Measurements from ENCODE around the gene MAGI1. TPM values are rescaled to one million over a fixed set of nuclear protein-coding genes. Genes with fewer than 3 reads are reported as not detected.

The MAGI1 gene
- total RNA-seq, 1 experiment from 2014 or later: 38.6 TPM

DNA sequence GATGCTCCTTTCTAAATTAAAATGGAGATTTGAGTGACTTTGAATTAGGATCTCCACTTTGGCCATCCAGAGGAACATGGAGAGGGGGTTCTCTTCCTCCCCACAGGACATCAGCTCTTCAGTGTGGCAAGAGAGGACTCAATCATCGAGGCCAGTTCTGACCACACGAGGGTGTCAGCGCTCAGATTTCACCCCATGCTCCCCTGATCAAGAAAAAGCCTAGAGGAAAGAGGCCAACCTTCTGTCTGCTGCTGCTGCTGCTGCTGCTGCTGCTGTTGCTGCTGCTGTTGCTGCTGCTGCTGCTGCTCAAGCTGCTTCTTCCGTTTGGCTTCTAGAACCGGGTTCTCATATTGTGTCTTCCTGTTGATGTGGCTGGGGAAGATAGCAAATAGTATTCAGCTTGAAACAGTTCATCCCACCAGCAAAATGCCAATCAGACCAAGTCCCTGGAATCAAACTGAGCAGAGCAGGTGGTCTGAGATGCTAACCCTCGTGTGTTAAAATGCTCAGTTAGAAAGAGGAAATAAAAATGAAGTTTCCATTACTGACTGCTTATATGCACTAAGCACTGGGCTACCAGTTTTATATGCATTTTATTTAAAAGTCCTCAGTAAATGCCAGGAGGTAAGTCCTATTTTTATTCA is 599.0 kb downstream of the MAGI1 start:
- no peak overlapping the region for H2AFZ ChIP-seq (ENCODE audit: low read depth, low read length, poor library complexity, severe bottlenecking)
- no peaks in the 10 kb centered on the region for H3K9me3 ChIP-seq (ENCODE audit: control insufficient read depth in 1 of 2, insufficient read depth in 1 of 2, low read depth in 1 of 2, low read length in 2 of 2)
- ATAC-seq (peak; percentile 92), DNase-seq (ENCODE audit: low read depth, low spot score) (peak; percentile 6)
- BruUV-seq (replicated peaks): no TSS peak
- intact Hi-C loops (cut with micrococcal nuclease): loop anchor here (1.0 to 5.0 kb wide), 3 partner anchors 234 to 758 kb away; no protein-coding TSS in a partner anchor
- no peaks in the 10 kb centered on the region for H3K79me2 ChIP-seq (ENCODE audit: insufficient read depth, low read length)
- RAD21 ChIA-PET (ENCODE audit: low non-redundant PET in 1 of 2, low total read pairs in 2 of 2, uncharacterized antibody in 2 of 2, unreplicated experiment in 2 of 2): interaction anchor here in 1 of 2 experiments (0.7 to 1.5 kb wide), 3 partner anchors 292 to 751 kb away, joined by 3 to 5 read pairs (median 3); no protein-coding TSS in a partner anchor
- TF ChIP-seq RAD21 (IDR thresholded peaks at IDR 0.05; ENCODE audit: low read depth): peak; percentile 53
- no peak for TF ChIP-seq SP1 (IDR thresholded peaks at IDR 0.05; ENCODE audit: low read depth)
- TF ChIP-seq, protein P1, sequence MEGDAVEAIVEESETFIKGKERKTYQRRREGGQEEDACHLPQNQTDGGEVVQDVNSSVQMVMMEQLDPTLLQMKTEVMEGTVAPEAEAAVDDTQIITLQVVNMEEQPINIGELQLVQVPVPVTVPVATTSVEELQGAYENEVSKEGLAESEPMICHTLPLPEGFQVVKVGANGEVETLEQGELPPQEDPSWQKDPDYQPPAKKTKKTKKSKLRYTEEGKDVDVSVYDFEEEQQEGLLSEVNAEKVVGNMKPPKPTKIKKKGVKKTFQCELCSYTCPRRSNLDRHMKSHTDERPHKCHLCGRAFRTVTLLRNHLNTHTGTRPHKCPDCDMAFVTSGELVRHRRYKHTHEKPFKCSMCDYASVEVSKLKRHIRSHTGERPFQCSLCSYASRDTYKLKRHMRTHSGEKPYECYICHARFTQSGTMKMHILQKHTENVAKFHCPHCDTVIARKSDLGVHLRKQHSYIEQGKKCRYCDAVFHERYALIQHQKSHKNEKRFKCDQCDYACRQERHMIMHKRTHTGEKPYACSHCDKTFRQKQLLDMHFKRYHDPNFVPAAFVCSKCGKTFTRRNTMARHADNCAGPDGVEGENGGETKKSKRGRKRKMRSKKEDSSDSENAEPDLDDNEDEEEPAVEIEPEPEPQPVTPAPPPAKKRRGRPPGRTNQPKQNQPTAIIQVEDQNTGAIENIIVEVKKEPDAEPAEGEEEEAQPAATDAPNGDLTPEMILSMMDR (IDR thresholded peaks at IDR 0.05 in 2 of 3, conservative IDR thresholded peaks at IDR 0.05 in 1 of 3; ENCODE audit: borderline replicate concordance in 1 of 3, insufficient read depth in 1 of 3, low read depth in 2 of 3, low read length in 2 of 3): peak; percentile 18 to 50 (median 49); a peak in 4 of 6 replicates
- H3K9ac ChIP-seq (ENCODE audit: low read length): no peak overlapping the region
- no peaks in the 10 kb centered on the region for H3K27me3 ChIP-seq (ENCODE audit: insufficient read depth, low read length)
- H3K9me2 ChIP-seq (ENCODE audit: insufficient read depth): no peaks in the 10 kb centered on the region
- peaks cover 0 to 8% of the 10 kb centered on the region in 2 experiments; a peak in 2 of 4 replicates for H3K36me3 ChIP-seq (ENCODE audit: control insufficient read depth in 1 of 2, insufficient read depth in 2 of 2, low read length in 2 of 2)
- POLR2A ChIA-PET: no interaction called here
- no peak overlapping the region for H3K4me2 ChIP-seq (ENCODE audit: low read length)
- H3K4me1 ChIP-seq (ENCODE audit: control insufficient read depth in 1 of 2, insufficient read depth in 2 of 2, low read length in 2 of 2): no peaks in the 10 kb centered on the region
- H3K27ac ChIP-seq (ENCODE audit: low read depth, low read length): no peak overlapping the region
- no peaks in the 10 kb centered on the region; the same call in 1 of the 2 replicates for H4K20me1 ChIP-seq (ENCODE audit: insufficient read depth)
- H3K4me3 ChIP-seq (replicated peaks in 1 of 2; ENCODE audit: low read depth in 1 of 2, low read length in 2 of 2): no peak overlapping the region
- CTCF ChIA-PET: interaction anchor here (0.8 to 1.9 kb wide), 5 partner anchors 233 to 906 kb away, joined by 3 to 11 read pairs (median 4); no protein-coding TSS in a partner anchor

DNA sequence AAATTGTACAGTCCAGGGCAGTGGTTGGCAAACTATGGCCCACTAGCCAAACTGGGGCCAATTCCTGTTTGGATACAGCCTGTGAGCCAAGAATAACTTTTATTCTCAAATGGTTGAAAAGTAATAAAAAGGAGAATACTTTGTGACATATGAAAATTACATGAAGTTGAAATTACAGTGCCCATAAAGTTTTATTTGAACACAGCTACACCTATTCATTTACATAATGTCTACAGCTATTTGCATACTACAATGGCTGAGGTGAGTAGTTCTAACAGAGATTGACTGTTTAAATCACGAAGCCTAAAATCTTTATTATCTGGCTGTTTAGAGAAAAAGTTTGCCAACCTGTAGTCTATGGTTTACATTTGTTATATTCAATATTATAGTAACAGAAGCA is 600.1 kb downstream of the MAGI1 start:
- CTCF ChIA-PET: interaction anchor here (1.6 to 1.9 kb wide), 2 partner anchors 234 to 313 kb away, joined by 7 to 11 read pairs; no protein-coding TSS in a partner anchor
- H3K9me3 ChIP-seq (ENCODE audit: control insufficient read depth in 1 of 2, insufficient read depth in 1 of 2, low read depth in 1 of 2, low read length in 2 of 2): no peaks in the 10 kb centered on the region
- intact Hi-C loops (cut with micrococcal nuclease): loop anchor here (1.0 to 5.0 kb wide), 3 partner anchors 235 to 759 kb away; no protein-coding TSS in a partner anchor
- no peaks in the 10 kb centered on the region for H3K27me3 ChIP-seq (ENCODE audit: insufficient read depth, low read length)
- H3K4me1 ChIP-seq (ENCODE audit: control insufficient read depth in 1 of 2, insufficient read depth in 2 of 2, low read length in 2 of 2): no peaks in the 10 kb centered on the region
- ATAC-seq (no peak), DNase-seq (ENCODE audit: low read depth, low spot score) (no peak)
- H3K4me3 ChIP-seq (replicated peaks in 1 of 2; ENCODE audit: low read depth in 1 of 2, low read length in 2 of 2): no peak overlapping the region
- BruUV-seq (replicated peaks): no TSS peak
- POLR2A ChIA-PET: no interaction called here
- H3K79me2 ChIP-seq (ENCODE audit: insufficient read depth, low read length): no peaks in the 10 kb centered on the region
- H3K36me3 ChIP-seq (ENCODE audit: control insufficient read depth in 1 of 2, insufficient read depth in 2 of 2, low read length in 2 of 2): peaks cover 0 to 8% of the 10 kb centered on the region in 2 experiments; a peak in 2 of 4 replicates
- H3K4me2 ChIP-seq (ENCODE audit: low read length): no peak overlapping the region
- no peaks in the 10 kb centered on the region; the same call in 1 of the 2 replicates for H4K20me1 ChIP-seq (ENCODE audit: insufficient read depth)
- RAD21 ChIA-PET (ENCODE audit: low non-redundant PET in 1 of 2, low total read pairs in 2 of 2, uncharacterized antibody in 2 of 2, unreplicated experiment in 2 of 2): no interaction called here
- no peaks in the 10 kb centered on the region for H3K9me2 ChIP-seq (ENCODE audit: insufficient read depth)
- TF ChIP-seq JUND (IDR thresholded peaks at IDR 0.05): no peak
- TF ChIP-seq, protein P1 (IDR thresholded peaks at IDR 0.05 in 2 of 3, conservative IDR thresholded peaks at IDR 0.05 in 1 of 3; ENCODE audit: borderline replicate concordance in 1 of 3, insufficient read depth in 1 of 3, low read depth in 2 of 3, low read length in 2 of 3): no peak
- no peak for TF ChIP-seq EGR1 (IDR thresholded peaks at IDR 0.05; ENCODE audit: low read depth)
- no peak for TF ChIP-seq FOSL1 (IDR thresholded peaks at IDR 0.05; ENCODE audit: low read depth)
- no peak for TF ChIP-seq RAD21 (IDR thresholded peaks at IDR 0.05; ENCODE audit: low read depth)
- no peak for TF ChIP-seq SP1 (IDR thresholded peaks at IDR 0.05; ENCODE audit: low read depth)
- TF ChIP-seq, protein P2, sequence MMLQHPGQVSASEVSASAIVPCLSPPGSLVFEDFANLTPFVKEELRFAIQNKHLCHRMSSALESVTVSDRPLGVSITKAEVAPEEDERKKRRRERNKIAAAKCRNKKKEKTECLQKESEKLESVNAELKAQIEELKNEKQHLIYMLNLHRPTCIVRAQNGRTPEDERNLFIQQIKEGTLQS (IDR thresholded peaks at IDR 0.05): no peak
- TF ChIP-seq ELF1 (IDR thresholded peaks at IDR 0.05; ENCODE audit: borderline replicate concordance, low read depth): no peak
- TF ChIP-seq, protein P3, sequence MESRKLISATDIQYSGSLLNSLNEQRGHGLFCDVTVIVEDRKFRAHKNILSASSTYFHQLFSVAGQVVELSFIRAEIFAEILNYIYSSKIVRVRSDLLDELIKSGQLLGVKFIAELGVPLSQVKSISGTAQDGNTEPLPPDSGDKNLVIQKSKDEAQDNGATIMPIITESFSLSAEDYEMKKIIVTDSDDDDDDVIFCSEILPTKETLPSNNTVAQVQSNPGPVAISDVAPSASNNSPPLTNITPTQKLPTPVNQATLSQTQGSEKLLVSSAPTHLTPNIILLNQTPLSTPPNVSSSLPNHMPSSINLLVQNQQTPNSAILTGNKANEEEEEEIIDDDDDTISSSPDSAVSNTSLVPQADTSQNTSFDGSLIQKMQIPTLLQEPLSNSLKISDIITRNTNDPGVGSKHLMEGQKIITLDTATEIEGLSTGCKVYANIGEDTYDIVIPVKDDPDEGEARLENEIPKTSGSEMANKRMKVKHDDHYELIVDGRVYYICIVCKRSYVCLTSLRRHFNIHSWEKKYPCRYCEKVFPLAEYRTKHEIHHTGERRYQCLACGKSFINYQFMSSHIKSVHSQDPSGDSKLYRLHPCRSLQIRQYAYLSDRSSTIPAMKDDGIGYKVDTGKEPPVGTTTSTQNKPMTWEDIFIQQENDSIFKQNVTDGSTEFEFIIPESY (IDR thresholded peaks at IDR 0.05; ENCODE audit: extremely low read depth, insufficient replicate concordance, low read length): no peak
- no peak for TF ChIP-seq EZH2phosphoT487 (IDR thresholded peaks at IDR 0.05; ENCODE audit: borderline replicate concordance)
- H2AFZ ChIP-seq (ENCODE audit: low read depth, low read length, poor library complexity, severe bottlenecking): no peak overlapping the region
- no peak overlapping the region for H3K27ac ChIP-seq (ENCODE audit: low read depth, low read length)
- no peak overlapping the region for H3K9ac ChIP-seq (ENCODE audit: low read length)
